Measurements from ENCODE around the gene NOC2L.

NOC2L gene

GRCh38 chr1:958823-959730 lies at the start of gene NOC2L:
NOC2L (minus strand) TSS chr1:959256; CDS start chr1:959240, 16 bp downstream.
- in situ Hi-C loops (cut with HindIII; ENCODE audit: low sequenced_read_pairs), result no loop called here

GRCh38 chr1:1006305-1007159 lies 47.5 kb upstream of the NOC2L start:
- in situ Hi-C loops (cut with HindIII; ENCODE audit: low sequenced_read_pairs), result no loop called here

- in situ Hi-C loops (cut with HindIII; ENCODE audit: low sequenced_read_pairs), result no loop called here
These were observed 46.8 kb upstream of the NOC2L start for GRCh38 chr1:1005774-1006304.

- in situ Hi-C loops (cut with HindIII; ENCODE audit: low sequenced_read_pairs), result loop anchor here (5.0 kb wide), 1 partner anchor 62 kb away; no protein-coding TSS in a partner anchor
These were observed 46.0 kb upstream of the NOC2L start for GRCh38 chr1:1004780-1005697.

- in situ Hi-C loops (cut with HindIII; ENCODE audit: low sequenced_read_pairs), result loop anchor here (5.0 kb wide), 1 partner anchor 63 kb away; no protein-coding TSS in a partner anchor
These were observed 45.3 kb upstream of the NOC2L start for GRCh38 chr1:1004420-1004779.

GRCh38 chr1:1003618-1004419 lies 44.8 kb upstream of the NOC2L start:
- in situ Hi-C loops (cut with HindIII; ENCODE audit: low sequenced_read_pairs), result loop anchor here (5.0 kb wide), 1 partner anchor 63 kb away; no protein-coding TSS in a partner anchor

GRCh38 chr1:1001057-1001783 lies 42.2 kb upstream of the NOC2L start:
- in situ Hi-C loops (cut with HindIII; ENCODE audit: low sequenced_read_pairs), result loop anchor here (5.0 kb wide), 1 partner anchor 66 kb away; no protein-coding TSS in a partner anchor

GRCh38 chr1:1000357-1001056 lies 41.5 kb upstream of the NOC2L start:
- in situ Hi-C loops (cut with HindIII; ENCODE audit: low sequenced_read_pairs), result loop anchor here (5.0 kb wide), 1 partner anchor 67 kb away; no protein-coding TSS in a partner anchor

- in situ Hi-C loops (cut with HindIII; ENCODE audit: low sequenced_read_pairs), result loop anchor here (5.0 kb wide), 1 partner anchor 67 kb away; no protein-coding TSS in a partner anchor
These were observed 40.8 kb upstream of the NOC2L start, which contains the start of gene HES4 for GRCh38 chr1:999725-1000356. HES4 (minus strand) TSS chr1:1000097; CDS start chr1:999973, 124 bp downstream.

GRCh38 chr1:998995-999724 lies 40.1 kb upstream of the NOC2L start:
- in situ Hi-C loops (cut with HindIII; ENCODE audit: low sequenced_read_pairs), result no loop called here

GRCh38 chr1:998745-998994 lies 39.6 kb upstream of the NOC2L start:
- in situ Hi-C loops (cut with HindIII; ENCODE audit: low sequenced_read_pairs), result no loop called here

- in situ Hi-C loops (cut with HindIII; ENCODE audit: low sequenced_read_pairs), result no loop called here
These were observed 39.1 kb upstream of the NOC2L start for GRCh38 chr1:997993-998744.

- in situ Hi-C loops (cut with HindIII; ENCODE audit: low sequenced_read_pairs), result no loop called here
These were observed 38.6 kb upstream of the NOC2L start for GRCh38 chr1:997713-997992.

GRCh38 chr1:996851-997712 lies 38.0 kb upstream of the NOC2L start:
- in situ Hi-C loops (cut with HindIII; ENCODE audit: low sequenced_read_pairs), result no loop called here
